Activated CD8-positive, alpha-beta T cell treated with anti-CD3 and anti-CD28 coated beads for 36 hours (primary cell): ENCODE measurements around the gene SYT7. TPM values are rescaled to one million over a fixed set of nuclear protein-coding genes. Genes with fewer than 3 reads are reported as not detected.

Experiments used
- ATAC-seq: fragments of 200-7000 bp; cut with Tn5 transposase; one replicate; pipeline ENCODE4 v1.10.0; 2021; ENCODE audit warnings: mild to moderate bottlenecking, moderate library complexity
- CTCF ChIA-PET: fragments of 350-600 bp; sonication (Branson Sonifier 250); formaldehyde crosslinking; loops from one replicate; lab custom pipeline; 2021; ENCODE audit warnings: antibody characterized with exemption; lab: Charles Lee
- POLR2A ChIA-PET: fragments of 350-600 bp; sonication (Branson Sonifier 250); formaldehyde crosslinking; loops from one replicate; lab custom pipeline; 2021; ENCODE audit warnings: antibody characterized with exemption; lab: Charles Lee
- DNase-seq: peaks from one replicate; pipeline ENCODE4 v3.0.0-alpha.2; 2020
- H3K27ac Mint-ChIP-seq: one replicate; pipeline ENCODE4 v1.8.0; 2021; ENCODE audit warnings: mild to moderate bottlenecking, mixed read lengths
- H3K27me3 Mint-ChIP-seq: one replicate; pipeline ENCODE4 v1.8.0; 2021; ENCODE audit warnings: mixed read lengths
- H3K36me3 Mint-ChIP-seq: one replicate; pipeline ENCODE4 v1.8.0; 2021; ENCODE audit warnings: low read depth, mixed read lengths
- H3K4me1 Mint-ChIP-seq: one replicate; pipeline ENCODE4 v1.8.0; 2021; ENCODE audit warnings: low read depth, mixed read lengths
- H3K4me3 Mint-ChIP-seq: one replicate; pipeline ENCODE4 v1.8.0; 2021; ENCODE audit warnings: mild to moderate bottlenecking, moderate library complexity, mixed read lengths
- H3K9me3 Mint-ChIP-seq: one replicate; pipeline ENCODE4 v1.8.0; 2021; ENCODE audit warnings: mixed read lengths
- intact Hi-C: fragments of 100-400 bp; cut with micrococcal nuclease; formaldehyde crosslinking; loops from one replicate; pipeline ENCODE4 v1.10.0; 2022
- total RNA-seq, 2 experiments: library from RNA; stranded (reverse); gene quantifications; one replicate each; pipeline ENCODE4 v1.2.3, GENCODE V29; 2021
- TF ChIP-seq, protein P1 (sequence below): fragments of 200-600 bp; IDR thresholded peaks from one replicate; pipeline ENCODE4 v1.8.0; 2022; ENCODE audit warnings: antibody characterized with exemption, mild to moderate bottlenecking

The SYT7 gene
- total RNA-seq, 2 experiments from 2014 or later = not detected

DNA sequence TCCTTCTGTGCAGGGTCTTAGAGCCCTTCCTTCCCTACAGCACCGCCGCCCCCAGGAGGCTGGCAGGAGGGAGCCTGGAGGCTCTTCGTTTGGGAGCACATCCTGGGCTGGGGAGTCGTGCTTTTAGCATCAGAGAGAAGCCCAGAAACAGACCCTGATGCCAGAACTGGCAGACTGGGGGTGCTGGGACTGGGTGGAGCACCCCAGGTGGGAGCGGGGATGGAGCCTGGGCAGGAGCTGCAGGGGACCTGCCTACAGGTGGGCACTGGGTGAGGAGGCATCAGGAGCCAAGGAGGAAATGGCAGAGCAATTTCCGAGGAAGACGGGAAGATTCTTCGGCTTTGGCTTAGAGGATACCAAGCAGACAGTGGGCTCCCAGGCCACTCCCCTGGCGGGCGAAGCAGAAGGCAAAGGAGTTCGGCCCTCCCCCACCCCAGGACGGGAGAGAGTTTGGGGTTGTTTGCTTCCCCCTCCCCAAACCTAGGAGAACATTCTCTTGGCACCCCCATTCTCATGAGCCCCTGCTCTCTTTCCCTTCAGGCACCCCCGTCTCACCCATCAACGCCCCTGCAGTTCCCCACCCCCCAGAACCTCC, 1.1 kb downstream of the SYT7 start:
- DNase-seq = no peak
- H3K36me3 Mint-ChIP-seq = no peaks in the 10 kb centered on the region
- POLR2A ChIA-PET = no interaction called here
- no peak for ATAC-seq
- H3K27ac Mint-ChIP-seq = no peak overlapping the region
- intact Hi-C loops = no loop called here
- H3K9me3 Mint-ChIP-seq = no peaks in the 10 kb centered on the region
- H3K27me3 Mint-ChIP-seq = peaks cover 39% of the 10 kb centered on the region
- peak overlapping the region; percentile 41 for H3K4me3 Mint-ChIP-seq
- peaks cover 8% of the 10 kb centered on the region for H3K4me1 Mint-ChIP-seq
- CTCF ChIA-PET = interaction anchor here (2.8 kb wide), 1 partner anchor 12 kb away, joined by 10 read pairs; no protein-coding TSS in a partner anchor
- TF ChIP-seq, protein P1, sequence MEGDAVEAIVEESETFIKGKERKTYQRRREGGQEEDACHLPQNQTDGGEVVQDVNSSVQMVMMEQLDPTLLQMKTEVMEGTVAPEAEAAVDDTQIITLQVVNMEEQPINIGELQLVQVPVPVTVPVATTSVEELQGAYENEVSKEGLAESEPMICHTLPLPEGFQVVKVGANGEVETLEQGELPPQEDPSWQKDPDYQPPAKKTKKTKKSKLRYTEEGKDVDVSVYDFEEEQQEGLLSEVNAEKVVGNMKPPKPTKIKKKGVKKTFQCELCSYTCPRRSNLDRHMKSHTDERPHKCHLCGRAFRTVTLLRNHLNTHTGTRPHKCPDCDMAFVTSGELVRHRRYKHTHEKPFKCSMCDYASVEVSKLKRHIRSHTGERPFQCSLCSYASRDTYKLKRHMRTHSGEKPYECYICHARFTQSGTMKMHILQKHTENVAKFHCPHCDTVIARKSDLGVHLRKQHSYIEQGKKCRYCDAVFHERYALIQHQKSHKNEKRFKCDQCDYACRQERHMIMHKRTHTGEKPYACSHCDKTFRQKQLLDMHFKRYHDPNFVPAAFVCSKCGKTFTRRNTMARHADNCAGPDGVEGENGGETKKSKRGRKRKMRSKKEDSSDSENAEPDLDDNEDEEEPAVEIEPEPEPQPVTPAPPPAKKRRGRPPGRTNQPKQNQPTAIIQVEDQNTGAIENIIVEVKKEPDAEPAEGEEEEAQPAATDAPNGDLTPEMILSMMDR = no peak

DNA sequence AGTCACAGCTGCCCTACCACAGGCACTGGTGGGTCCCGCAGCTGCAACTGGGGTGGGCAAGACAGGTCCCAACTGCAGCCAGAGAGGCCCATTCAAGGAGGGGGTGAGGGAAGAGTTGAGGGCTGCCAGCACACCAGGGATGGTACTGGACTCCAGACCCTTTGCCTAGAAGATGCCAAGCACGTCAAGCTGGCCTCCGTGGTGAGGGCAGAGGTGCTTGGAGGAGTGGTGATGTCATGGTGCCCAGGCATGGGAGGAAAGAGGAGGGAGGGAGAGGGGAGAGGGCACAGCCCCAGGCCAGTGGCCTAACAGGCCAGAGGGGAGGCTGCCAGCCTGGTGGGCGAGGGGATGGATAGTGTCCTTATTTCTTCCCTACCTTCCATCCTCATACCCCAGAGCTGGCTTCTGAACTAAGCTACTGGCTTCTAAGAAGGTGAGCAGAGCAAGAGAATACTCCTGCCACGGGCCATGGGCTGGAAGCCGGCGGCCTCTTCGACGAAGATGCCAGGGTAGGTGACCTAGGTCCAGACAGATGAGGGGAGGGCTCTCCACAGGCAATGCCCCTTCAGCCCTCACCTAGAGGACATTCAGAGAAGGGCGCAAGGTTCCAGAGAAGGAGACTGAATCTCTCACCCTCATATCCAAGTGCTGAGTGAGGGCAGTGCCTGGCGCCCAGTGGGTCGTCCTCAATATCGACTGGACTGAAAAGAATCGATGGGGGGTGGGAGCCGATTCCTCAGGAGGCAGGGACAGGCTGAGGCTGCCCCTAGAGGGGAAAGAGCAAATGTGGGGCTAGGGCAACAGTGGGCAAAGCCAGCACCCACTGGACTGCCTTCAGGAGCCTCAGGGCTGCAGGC, 1.8 kb downstream of the SYT7 start:
- intact Hi-C loops = no loop called here
- TF ChIP-seq, protein P1 = no peak
- Mint-ChIP-seq H3K9me3 (no peaks in the 10 kb centered on the region), H3K27ac (no peak overlapping the region), H3K4me1 (peaks cover 8% of the 10 kb centered on the region), H3K4me3 (peak overlapping the region; percentile 41), H3K27me3 (peaks cover 39% of the 10 kb centered on the region), H3K36me3 (no peaks in the 10 kb centered on the region)
- ATAC-seq = no peak
- POLR2A ChIA-PET = no interaction called here
- no peak for DNase-seq
- CTCF ChIA-PET = interaction anchor here (2.8 kb wide), 1 partner anchor 11 kb away, joined by 10 read pairs; no protein-coding TSS in a partner anchor

DNA sequence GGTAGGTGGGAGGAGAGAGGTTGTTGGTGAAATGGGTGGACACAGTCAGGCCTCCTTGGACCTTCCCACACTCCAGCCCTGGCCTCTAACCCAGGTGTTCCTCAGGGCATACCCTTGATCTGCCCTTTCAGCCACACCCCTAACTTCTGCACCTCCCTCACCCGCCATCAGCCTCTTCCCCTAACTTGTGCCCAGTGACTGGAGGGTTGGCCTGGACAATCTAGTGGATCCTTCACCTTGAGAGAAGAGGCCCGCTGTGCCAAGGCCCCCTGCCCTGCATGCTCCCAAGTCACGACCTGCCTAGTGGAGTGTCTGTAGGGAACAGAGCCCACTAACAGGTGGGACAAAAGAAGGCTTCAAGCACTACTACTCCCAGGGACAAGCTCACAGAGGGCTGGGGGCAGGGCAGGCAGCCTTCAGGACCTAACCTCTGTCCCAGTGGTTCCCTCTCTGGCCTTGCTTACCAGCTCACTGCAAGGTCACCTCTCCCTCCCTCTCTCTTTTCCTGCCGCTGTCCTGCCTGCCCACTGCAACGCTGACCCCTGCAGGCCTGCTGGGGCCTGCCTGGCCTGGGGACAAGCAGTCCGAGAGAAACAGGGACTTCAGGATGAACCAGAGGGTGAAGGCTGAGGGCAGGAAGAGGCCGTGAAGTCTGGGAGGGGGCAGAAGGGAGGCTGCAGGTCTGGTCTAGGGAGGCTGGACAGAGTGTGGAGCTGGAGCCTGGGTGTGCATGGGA, 3.3 kb downstream of the SYT7 start:
- H3K4me3 Mint-ChIP-seq = no peak overlapping the region
- H3K9me3 Mint-ChIP-seq = no peaks in the 10 kb centered on the region
- peaks cover 44% of the 10 kb centered on the region for H3K27me3 Mint-ChIP-seq
- POLR2A ChIA-PET = no interaction called here
- H3K36me3 Mint-ChIP-seq = no peaks in the 10 kb centered on the region
- peaks cover 8% of the 10 kb centered on the region for H3K4me1 Mint-ChIP-seq
- H3K27ac Mint-ChIP-seq = no peak overlapping the region
- ATAC-seq = no peak
- intact Hi-C loops = no loop called here
- TF ChIP-seq, protein P1 = no peak
- DNase-seq = no peak
- CTCF ChIA-PET = interaction anchor here (0.6 to 2.8 kb wide), 4 partner anchors 9 to 384 kb away, joined by 3 to 10 read pairs (median 4); no protein-coding TSS in a partner anchor

DNA sequence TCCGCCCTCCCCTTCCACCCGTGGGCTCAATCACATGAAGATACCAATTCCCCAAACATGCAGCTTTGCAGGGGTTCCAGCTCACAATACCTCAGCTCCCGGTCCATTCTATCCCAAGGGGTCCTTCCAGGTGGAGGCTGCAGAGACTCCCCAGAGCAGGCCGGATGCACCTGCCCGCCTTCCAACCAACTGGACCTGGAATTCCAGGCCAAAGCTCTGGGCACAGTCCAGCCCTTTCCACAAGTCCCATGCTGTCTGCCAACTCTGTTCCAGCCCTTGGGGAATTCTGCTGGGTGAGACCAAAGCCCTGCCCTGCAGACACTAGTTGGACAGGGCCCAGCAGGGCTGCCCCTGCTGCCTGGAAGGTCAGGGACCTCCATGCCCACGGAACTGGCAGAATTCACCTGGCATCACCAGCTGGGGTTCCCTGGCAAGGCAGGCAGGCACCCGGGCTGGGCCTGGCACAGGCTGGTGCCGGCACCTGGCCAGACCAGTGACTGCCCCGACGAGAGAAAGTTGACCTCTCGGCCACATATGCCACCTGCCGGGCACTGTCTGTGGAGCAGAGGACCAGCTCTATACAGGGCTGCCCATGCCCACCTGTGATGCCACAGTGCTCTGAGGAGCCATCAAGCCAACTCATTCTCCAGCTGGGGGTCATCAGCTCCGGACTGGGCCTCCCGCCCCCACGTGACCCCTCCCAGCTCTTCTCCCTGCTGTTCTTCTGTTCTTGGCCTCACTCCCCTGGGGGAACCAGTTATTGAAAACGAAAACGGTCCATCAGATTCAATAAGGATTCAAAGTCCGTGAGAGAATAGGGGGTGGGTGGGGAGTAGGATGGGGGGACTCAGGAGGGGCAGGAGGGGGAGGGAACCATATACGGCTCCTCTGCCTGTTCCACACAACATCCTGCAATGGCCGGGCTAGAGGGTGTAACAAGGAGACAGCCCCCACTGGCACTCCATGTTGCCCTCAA, 4.7 kb downstream of the SYT7 start:
- DNase-seq (no peak), ATAC-seq (no peak)
- intact Hi-C loops = no loop called here
- CTCF ChIA-PET = interaction anchor here (1.0 to 1.6 kb wide), 4 partner anchors 8 to 59 kb away, joined by 3 to 8 read pairs (median 4); no protein-coding TSS in a partner anchor
- H3K27me3 Mint-ChIP-seq = peaks cover 31% of the 10 kb centered on the region
- no peaks in the 10 kb centered on the region for H3K9me3 Mint-ChIP-seq
- H3K36me3 Mint-ChIP-seq = no peaks in the 10 kb centered on the region
- no peak overlapping the region for H3K4me3 Mint-ChIP-seq
- peaks cover 2% of the 10 kb centered on the region for H3K4me1 Mint-ChIP-seq
- POLR2A ChIA-PET = interaction anchor here (0.5 to 1.0 kb wide), 2 partner anchors 13 to 86 kb away, joined by 3 read pairs; no protein-coding TSS in a partner anchor
- TF ChIP-seq, protein P1 = no peak
- no peak overlapping the region for H3K27ac Mint-ChIP-seq
